ENCODE measurements around the gene NANS.
"Not testable (repeated sequence)": the region's sequence is repeated elsewhere in the genome, so short reads cannot be mapped to it uniquely, and the experiment has no call there.

The NANS gene

GRCh38 chr9:98080780-98081179 is 24.2 kb downstream of the NANS start:
- no peak for DNase-seq

- no peak for DNase-seq
These were observed 25.1 kb downstream of the NANS start for GRCh38 chr9:98081477-98082219.

- DNase-seq, result no peak
These were observed 26.5 kb downstream of the NANS start for GRCh38 chr9:98083061-98083501.

- no peak for DNase-seq
These were observed 27.1 kb downstream of the NANS start for GRCh38 chr9:98083566-98084183.

GRCh38 chr9:98084396-98084795 is 27.9 kb downstream of the NANS start:
- no peak for DNase-seq

- DNase-seq, result no peak
These were observed 28.5 kb downstream of the NANS start for GRCh38 chr9:98085058-98085457.

- DNase-seq, result no peak
These were observed 29.4 kb downstream of the NANS start for GRCh38 chr9:98085944-98086343.

GRCh38 chr9:98086461-98086860 is 29.9 kb downstream of the NANS start:
- no peak for DNase-seq

- DNase-seq, result no peak
These were observed 31.2 kb downstream of the NANS start for GRCh38 chr9:98087420-98088354.

- not testable (repeated sequence) for DNase-seq
These were observed 34.1 kb downstream of the NANS start for GRCh38 chr9:98090674-98091073.

GRCh38 chr9:98091735-98092612 is 35.4 kb downstream of the NANS start:
- no peak for DNase-seq

GRCh38 chr9:98092613-98092931 is 36.0 kb downstream of the NANS start:
- DNase-seq, result no peak

- DNase-seq, result no peak
These were observed 37.8 kb downstream of the NANS start for GRCh38 chr9:98094316-98094715.

GRCh38 chr9:98094851-98095250 is 38.3 kb downstream of the NANS start:
- no peak for DNase-seq

GRCh38 chr9:98095401-98095800 is 38.9 kb downstream of the NANS start:
- no peak for DNase-seq

- DNase-seq, result no peak
These were observed 39.6 kb downstream of the NANS start for GRCh38 chr9:98096091-98096490.

- DNase-seq, result no peak
These were observed 41.3 kb downstream of the NANS start for GRCh38 chr9:98097836-98098235.

GRCh38 chr9:98099346-98099745 is 42.8 kb downstream of the NANS start:
- no peak for DNase-seq

GRCh38 chr9:98099898-98100297 is 43.4 kb downstream of the NANS start:
- DNase-seq, result no peak

- no peak for DNase-seq
These were observed 43.9 kb downstream of the NANS start for GRCh38 chr9:98100456-98100855.

GRCh38 chr9:98101416-98101815 is 44.9 kb downstream of the NANS start:
- no peak for DNase-seq

- DNase-seq, result peak; percentile 83
These were observed 45.3 kb downstream of the NANS start for GRCh38 chr9:98101868-98102273.

GRCh38 chr9:98104445-98104881 is 47.9 kb downstream of the NANS start:
- peak; percentile 50 for DNase-seq
